ENCODE measurements around the gene MFGE8.
A peak's percentile ranks its signal among the peaks of the same experiment; 100 is the strongest.

The MFGE8 gene

DNA sequence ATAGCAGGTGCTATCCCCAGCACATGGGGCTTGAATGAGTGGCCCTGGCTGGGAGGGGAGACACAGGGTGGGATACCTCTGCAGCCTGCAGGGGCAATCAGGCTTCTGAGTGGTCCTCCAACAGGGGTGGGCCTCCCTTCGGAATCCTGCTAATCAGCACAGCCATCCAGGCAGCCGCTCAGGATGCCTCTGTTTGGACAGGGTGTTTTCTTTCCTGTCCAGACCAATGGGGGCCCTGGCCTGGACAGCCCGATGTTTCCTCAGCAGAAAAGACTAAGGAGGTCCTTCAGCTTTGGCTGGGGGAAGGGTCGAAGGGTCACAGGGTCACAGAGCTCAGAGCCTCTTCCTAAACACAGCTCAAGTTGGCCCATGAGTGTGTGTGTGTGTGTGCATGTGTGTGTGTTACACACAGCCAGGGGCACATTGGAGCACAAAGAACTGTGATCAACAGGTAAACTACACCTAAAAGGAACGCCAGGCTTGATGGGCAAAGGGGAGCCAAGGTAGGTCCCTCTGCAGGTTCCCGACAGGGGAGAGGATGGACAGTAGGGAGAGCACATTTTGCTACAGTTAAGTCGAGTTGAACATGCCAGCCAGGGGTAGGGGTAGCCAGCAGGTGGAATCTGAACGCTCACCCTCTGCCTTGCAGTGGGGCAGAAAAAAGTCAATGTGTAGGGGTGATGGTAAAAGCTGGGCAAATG lies 16.7 kb downstream of the MFGE8 start:
- H3K4me3 ChIP-seq (ENCODE audit: low read depth in 1 of 2, low read length in 2 of 2), result no peak overlapping the region
- no peaks in the 10 kb centered on the region for H3K9me3 ChIP-seq (ENCODE audit: low read length)
- peaks cover 0 to 39% of the 10 kb centered on the region in 2 donors for H3K27me3 ChIP-seq (ENCODE audit: control insufficient read depth in 1 of 2, insufficient read depth in 2 of 2, low read length in 2 of 2)
- peaks cover 26% of the 10 kb centered on the region for H3K4me1 ChIP-seq (ENCODE audit: insufficient read depth, low read length)
- H3K27ac ChIP-seq (ENCODE audit: low read depth, low read length), result peak overlapping the region; percentile 32
- H3K9ac ChIP-seq (ENCODE audit: low read length), result no peak overlapping the region
- H3K36me3 ChIP-seq (ENCODE audit: insufficient read depth, low read length), result no peaks in the 10 kb centered on the region

DNA sequence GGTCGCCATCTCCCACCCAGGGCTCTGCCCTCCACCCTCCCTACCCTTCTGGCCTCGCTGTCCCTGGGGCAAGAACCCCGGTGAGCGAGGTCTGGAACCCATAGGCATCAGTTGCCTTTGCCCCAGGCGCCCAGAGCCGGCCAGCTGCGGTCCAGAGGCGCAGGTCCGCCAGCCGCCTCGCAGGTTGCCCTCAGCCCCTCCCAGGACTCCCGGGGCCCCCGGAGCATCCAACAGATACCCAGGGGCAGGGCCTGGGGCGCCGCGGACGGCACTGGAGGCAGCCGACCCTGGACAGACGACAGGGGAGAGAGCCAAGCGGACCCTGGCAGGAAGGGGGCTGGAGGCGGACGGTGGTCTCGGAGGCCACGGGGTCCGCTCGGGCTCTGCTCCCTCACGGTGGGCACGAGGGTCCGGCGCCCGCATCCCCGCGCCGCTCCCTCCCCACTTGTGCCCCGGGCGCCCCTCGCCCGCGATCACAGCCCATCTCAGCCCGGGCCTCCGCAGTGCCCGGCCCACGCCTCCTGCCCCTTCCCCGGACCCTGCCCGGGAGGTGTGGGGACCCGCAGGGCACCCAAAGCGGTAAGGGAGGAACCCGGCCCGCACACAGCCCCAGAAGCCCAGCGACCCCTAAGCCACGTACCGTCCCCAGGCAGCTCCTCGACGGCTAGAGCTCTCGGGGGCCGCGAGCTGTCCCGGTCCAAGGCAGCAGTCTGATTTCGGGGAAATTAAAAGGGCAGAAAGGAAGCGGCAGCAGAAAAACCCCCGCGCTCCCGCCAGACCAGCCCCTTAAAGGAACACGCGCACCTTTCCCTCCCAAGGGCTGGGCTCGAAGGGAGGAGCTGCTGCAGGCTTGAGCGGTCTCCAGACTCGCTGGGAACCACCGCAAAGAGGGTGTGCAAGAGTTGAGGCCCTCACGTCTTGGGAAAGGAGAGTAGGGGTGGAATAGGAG lies 18.1 kb downstream of the MFGE8 start, which contains the start of gene HAPLN3:
Gene HAPLN3, minus strand, starts transcription at position 726 of the 949 bp plus-strand sequence. CDS start 8,246 bp downstream, outside the sequence.
- no peak within 1 kb of the TSS for H3K27ac ChIP-seq (ENCODE audit: low read depth, low read length)
- peaks cover 0 to 39% of the 10 kb centered on the region in 2 donors for H3K27me3 ChIP-seq (ENCODE audit: control insufficient read depth in 1 of 2, insufficient read depth in 2 of 2, low read length in 2 of 2)

DNA sequence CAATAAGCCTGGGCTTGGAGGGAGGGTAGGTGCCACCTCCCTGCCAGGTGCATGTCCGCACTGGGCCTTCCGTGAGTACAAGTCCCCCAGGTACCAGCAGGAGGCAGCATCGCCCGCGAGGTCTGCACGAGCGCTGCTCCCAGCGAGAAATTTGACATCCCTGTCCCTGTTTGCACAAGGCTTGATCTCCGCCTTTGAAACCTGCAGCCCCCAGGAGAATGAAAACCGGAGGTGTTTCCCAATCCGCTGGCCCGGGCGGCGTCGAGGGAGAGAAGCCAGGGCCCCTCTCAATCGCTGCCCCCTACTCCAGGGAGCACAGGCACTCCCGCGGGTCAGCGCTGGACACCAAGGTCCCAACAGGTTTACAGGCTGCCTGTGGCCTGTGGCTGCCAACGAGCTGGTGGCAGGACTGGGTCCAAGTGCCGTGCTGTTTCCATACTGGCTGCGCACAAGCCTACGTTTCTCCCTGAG lies 18.8 kb downstream of the MFGE8 start:
- Histone ChIP-seq H3K36me3 (ENCODE audit: insufficient read depth, low read length) (no peaks in the 10 kb centered on the region), H3K27me3 (ENCODE audit: control insufficient read depth in 1 of 2, insufficient read depth in 2 of 2, low read length in 2 of 2) (peaks cover 0 to 39% of the 10 kb centered on the region in 2 donors), H3K4me3 (ENCODE audit: low read depth in 1 of 2, low read length in 2 of 2) (no peak overlapping the region), H3K27ac (ENCODE audit: low read depth, low read length) (no peak overlapping the region), H3K9me3 (ENCODE audit: low read length) (no peaks in the 10 kb centered on the region), H3K9ac (ENCODE audit: low read length) (no peak overlapping the region), H3K4me1 (ENCODE audit: insufficient read depth, low read length) (peaks cover 26% of the 10 kb centered on the region)

More for the DNA sequence above, 18.1 kb downstream of the MFGE8 start, which contains the start of gene HAPLN3:
- no peaks in the 10 kb centered on the region for H3K36me3 ChIP-seq (ENCODE audit: insufficient read depth, low read length)
- H3K4me3 ChIP-seq (ENCODE audit: low read depth in 1 of 2, low read length in 2 of 2), result peak within 1 kb of the TSS; percentile 23 to 26
- peaks cover 26% of the 10 kb centered on the region for H3K4me1 ChIP-seq (ENCODE audit: insufficient read depth, low read length)
- no peaks in the 10 kb centered on the region for H3K9me3 ChIP-seq (ENCODE audit: low read length)
- H3K9ac ChIP-seq (ENCODE audit: low read length), result no peak within 1 kb of the TSS

DNA sequence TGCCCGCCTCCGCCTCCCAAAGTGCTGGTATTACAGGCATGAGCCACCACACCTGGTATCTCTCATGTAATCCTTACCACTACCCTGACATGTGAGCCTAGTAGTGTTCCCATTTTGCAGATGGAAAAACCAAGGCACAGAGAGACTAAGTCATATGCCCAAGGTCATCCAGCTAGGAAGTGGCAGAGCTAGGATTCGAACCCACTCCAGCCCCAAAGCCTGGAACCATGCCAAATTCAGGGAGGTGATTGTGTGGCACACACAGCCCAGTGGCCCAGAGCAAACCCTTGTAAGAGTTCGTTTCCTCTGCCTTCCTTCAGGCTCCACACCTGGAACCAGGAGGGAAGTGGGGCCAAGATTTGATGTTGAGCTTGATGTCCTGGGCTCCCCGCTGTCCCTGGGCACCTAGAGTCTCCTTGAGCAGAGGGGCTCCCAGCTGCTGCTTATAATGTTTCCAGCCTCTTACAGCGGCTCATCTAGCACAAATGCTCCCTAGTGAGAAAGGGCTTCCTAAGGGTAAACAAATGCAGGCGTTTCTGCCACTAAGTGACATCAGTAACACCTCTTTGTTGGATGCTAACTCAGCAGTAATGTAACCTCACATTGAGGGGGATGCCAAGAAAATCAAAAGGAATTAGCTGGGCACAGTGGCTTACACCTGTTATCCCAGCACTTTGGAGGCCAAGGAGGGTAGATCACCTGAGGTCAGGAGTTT lies 21.5 kb downstream of the MFGE8 start:
- Histone ChIP-seq H3K4me1 (ENCODE audit: insufficient read depth, low read length) (peaks cover 10% of the 10 kb centered on the region), H3K9me3 (ENCODE audit: low read length) (no peaks in the 10 kb centered on the region), H3K4me3 (ENCODE audit: low read depth in 1 of 2, low read length in 2 of 2) (no peak overlapping the region), H3K27ac (ENCODE audit: low read depth, low read length) (no peak overlapping the region), H3K36me3 (ENCODE audit: insufficient read depth, low read length) (no peaks in the 10 kb centered on the region), H3K9ac (ENCODE audit: low read length) (no peak overlapping the region), H3K27me3 (ENCODE audit: control insufficient read depth in 1 of 2, insufficient read depth in 2 of 2, low read length in 2 of 2) (peaks cover 0 to 39% of the 10 kb centered on the region in 2 donors)

DNA sequence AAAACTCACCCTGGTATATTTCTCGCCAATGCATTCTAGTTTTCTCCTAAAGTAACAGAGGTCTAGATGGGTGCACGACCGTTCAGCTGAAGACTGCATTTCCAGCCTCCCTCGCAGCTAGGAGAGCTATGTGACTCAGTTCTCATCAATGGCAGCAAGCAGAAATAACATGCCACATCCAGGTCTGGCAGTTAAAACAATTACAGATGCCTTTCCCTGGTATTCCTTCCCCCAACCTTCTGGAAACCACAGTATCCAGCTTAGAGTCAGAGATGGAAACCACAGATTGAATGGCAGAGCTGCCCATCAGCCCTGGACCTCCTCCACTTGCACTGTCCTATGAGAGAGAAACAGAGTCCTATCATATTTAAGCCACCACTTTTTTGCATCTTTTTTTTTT lies 22.7 kb downstream of the MFGE8 start:
- Histone ChIP-seq H3K36me3 (ENCODE audit: insufficient read depth, low read length) (no peaks in the 10 kb centered on the region), H3K27me3 (ENCODE audit: control insufficient read depth in 1 of 2, insufficient read depth in 2 of 2, low read length in 2 of 2) (peaks cover 0 to 37% of the 10 kb centered on the region in 2 donors), H3K4me1 (ENCODE audit: insufficient read depth, low read length) (peaks cover 6% of the 10 kb centered on the region), H3K9me3 (ENCODE audit: low read length) (no peaks in the 10 kb centered on the region), H3K27ac (ENCODE audit: low read depth, low read length) (no peak overlapping the region), H3K9ac (ENCODE audit: low read length) (no peak overlapping the region), H3K4me3 (ENCODE audit: low read depth in 1 of 2, low read length in 2 of 2) (no peak overlapping the region)

DNA sequence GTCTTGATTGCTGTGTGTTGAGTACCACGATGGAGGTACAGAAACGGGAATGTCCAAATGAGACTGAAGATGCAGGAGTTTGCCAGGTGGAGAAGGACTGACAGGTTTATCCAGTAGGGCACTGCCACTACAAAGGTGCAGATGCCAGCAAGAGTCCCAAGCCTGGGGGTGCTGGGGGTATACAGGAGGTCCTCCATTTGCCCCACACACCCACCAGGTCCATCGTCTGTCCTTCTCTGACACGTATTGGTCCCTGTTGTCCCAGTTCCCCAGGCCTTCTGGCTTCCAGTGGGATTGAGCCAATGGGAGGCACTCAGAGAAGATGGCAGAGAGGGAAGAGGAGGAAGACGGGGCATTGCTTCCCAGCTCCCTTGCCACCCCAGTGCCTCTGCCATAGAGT lies 24.5 kb downstream of the MFGE8 start:
- Histone ChIP-seq H3K36me3 (ENCODE audit: insufficient read depth, low read length) (no peaks in the 10 kb centered on the region), H3K27me3 (ENCODE audit: control insufficient read depth in 1 of 2, insufficient read depth in 2 of 2, low read length in 2 of 2) (peaks cover 0 to 20% of the 10 kb centered on the region in 2 donors), H3K9ac (ENCODE audit: low read length) (no peak overlapping the region), H3K4me1 (ENCODE audit: insufficient read depth, low read length) (no peaks in the 10 kb centered on the region), H3K4me3 (ENCODE audit: low read depth in 1 of 2, low read length in 2 of 2) (no peak overlapping the region), H3K9me3 (ENCODE audit: low read length) (no peaks in the 10 kb centered on the region), H3K27ac (ENCODE audit: low read depth, low read length) (no peak overlapping the region)

DNA sequence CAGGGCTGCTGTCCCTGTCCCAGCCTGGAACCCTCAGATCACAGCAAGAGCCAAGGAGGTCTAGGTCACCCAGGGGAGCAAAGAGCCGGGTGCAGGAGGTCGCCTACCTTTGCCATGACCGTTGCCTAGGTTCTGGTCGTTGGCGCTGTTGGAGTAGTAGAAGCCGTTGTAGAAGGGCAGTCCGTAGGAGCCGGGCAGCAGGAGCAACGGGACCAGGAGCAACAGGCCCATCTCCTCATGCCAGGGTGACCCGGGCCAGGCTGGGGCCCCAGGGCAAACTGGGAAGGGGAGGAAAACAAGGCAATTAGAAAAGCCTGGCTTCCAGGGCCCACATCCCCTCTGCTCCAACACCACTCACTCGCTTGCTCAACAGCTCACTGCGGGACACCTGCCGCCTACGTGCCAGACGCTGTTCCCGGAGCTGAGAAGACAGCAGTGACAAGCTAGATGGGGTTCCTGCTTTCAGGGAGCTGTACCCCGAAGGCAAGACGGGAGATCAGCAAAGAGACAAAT lies 26.1 kb downstream of the MFGE8 start:
- Histone ChIP-seq H3K27ac (ENCODE audit: low read depth, low read length) (no peak overlapping the region), H3K9ac (ENCODE audit: low read length) (no peak overlapping the region), H3K4me1 (ENCODE audit: insufficient read depth, low read length) (no peaks in the 10 kb centered on the region), H3K36me3 (ENCODE audit: insufficient read depth, low read length) (no peaks in the 10 kb centered on the region), H3K9me3 (ENCODE audit: low read length) (no peaks in the 10 kb centered on the region), H3K4me3 (ENCODE audit: low read depth in 1 of 2, low read length in 2 of 2) (no peak overlapping the region), H3K27me3 (ENCODE audit: control insufficient read depth in 1 of 2, insufficient read depth in 2 of 2, low read length in 2 of 2) (peaks cover 0 to 6% of the 10 kb centered on the region in 2 donors)

DNA sequence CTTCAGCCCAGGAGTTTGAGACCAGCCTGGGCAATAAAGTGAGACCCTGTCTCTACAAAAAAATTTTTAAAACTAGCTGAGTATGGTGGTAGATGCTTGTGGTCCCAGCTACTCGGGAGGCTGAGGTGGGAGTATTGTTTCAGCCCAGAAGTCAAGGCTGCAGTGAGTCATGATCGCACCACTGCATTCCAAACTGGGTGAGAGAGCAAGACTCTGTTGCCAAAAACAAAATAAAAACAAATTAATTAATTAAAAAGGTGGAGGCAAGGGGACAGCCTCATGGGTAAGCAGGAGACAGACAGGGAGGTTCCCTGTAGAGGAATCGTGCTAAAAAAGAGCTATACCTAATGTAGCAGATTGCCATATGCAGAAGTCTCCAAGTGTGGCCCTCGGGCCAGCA lies 30.4 kb downstream of the MFGE8 start:
- H3K4me1 ChIP-seq (ENCODE audit: insufficient read depth, low read length), result no peaks in the 10 kb centered on the region
- no peak overlapping the region for H3K27ac ChIP-seq (ENCODE audit: low read depth, low read length)
- no peaks in the 10 kb centered on the region for H3K9me3 ChIP-seq (ENCODE audit: low read length)
- H3K27me3 ChIP-seq (ENCODE audit: control insufficient read depth in 1 of 2, insufficient read depth in 2 of 2, low read length in 2 of 2), result no peaks in the 10 kb centered on the region
- no peak overlapping the region for H3K9ac ChIP-seq (ENCODE audit: low read length)
- no peaks in the 10 kb centered on the region for H3K36me3 ChIP-seq (ENCODE audit: insufficient read depth, low read length)
- no peak overlapping the region for H3K4me3 ChIP-seq (ENCODE audit: low read depth in 1 of 2, low read length in 2 of 2)

DNA sequence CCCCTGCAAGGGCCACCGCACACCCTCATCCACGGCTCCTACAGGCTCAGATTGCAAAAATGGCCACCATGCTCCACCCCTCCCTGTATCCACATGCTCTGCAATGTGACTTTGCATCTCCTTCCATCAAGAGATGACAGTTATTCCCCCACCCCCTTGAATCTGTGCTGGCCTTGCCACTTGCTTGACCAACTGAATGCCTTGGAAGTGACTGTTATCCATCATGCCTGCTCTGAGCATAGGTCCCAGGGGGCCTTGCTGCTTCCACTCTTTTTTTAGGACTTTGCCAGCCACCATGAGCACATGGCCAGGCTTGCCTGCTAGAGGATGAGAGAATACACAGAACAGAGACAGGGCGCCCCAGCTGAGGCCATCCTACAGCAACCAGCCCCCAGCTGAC lies 31.4 kb downstream of the MFGE8 start:
- H3K36me3 ChIP-seq (ENCODE audit: insufficient read depth, low read length), result no peaks in the 10 kb centered on the region
- H3K4me3 ChIP-seq (ENCODE audit: low read depth in 1 of 2, low read length in 2 of 2), result no peak overlapping the region
- no peaks in the 10 kb centered on the region for H3K27me3 ChIP-seq (ENCODE audit: control insufficient read depth in 1 of 2, insufficient read depth in 2 of 2, low read length in 2 of 2)
- H3K9ac ChIP-seq (ENCODE audit: low read length), result no peak overlapping the region
- no peak overlapping the region for H3K27ac ChIP-seq (ENCODE audit: low read depth, low read length)
- no peaks in the 10 kb centered on the region for H3K9me3 ChIP-seq (ENCODE audit: low read length)
- no peaks in the 10 kb centered on the region for H3K4me1 ChIP-seq (ENCODE audit: insufficient read depth, low read length)

DNA sequence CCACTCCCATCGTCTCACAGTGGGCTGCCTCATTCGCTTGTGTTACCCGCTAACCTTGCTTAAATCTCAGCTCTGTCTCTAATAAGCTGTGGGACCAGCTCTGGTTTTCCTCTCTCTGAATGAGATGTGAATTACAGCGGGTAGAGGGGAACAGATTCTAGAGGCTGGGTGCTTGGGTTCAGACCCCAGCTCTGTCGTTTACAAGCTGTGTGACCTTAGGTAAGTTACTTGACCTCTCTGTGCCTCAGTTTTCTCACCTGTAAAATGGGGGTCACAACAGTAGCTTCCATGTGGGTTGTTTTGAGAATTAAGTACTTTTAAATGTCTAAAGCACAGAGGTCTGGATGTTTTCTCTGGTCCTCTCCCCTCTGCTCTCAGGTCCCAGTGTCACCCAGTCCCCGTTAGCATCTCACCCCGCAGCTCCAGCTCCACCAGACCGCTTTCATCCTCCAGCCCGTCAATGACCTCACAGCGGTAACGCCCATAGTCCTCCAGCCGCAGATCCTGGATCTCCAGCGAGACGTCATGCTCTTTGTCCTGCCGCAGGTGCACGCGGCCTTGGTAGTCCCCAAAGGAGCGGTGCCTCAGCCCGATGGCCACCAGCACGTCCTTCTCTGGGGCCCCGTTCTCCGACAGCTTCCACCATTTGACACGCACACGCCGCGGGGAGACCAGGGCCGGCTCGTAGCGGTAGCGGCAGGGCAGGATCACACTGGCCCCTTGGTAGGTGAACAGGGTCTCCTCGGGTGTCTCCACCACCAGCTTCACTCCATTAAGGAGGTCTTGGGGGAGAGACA lies 32.0 kb downstream of the MFGE8 start:
- Histone ChIP-seq H3K36me3 (ENCODE audit: insufficient read depth, low read length) (no peaks in the 10 kb centered on the region), H3K9me3 (ENCODE audit: low read length) (no peaks in the 10 kb centered on the region)

More for the DNA sequence above, 32.0 kb downstream of the MFGE8 start:
- H3K27me3 ChIP-seq (ENCODE audit: control insufficient read depth in 1 of 2, insufficient read depth in 2 of 2, low read length in 2 of 2), result no peaks in the 10 kb centered on the region
- no peak overlapping the region for H3K4me3 ChIP-seq (ENCODE audit: low read depth in 1 of 2, low read length in 2 of 2)
- no peaks in the 10 kb centered on the region for H3K4me1 ChIP-seq (ENCODE audit: insufficient read depth, low read length)
- H3K27ac ChIP-seq (ENCODE audit: low read depth, low read length), result no peak overlapping the region
- no peak overlapping the region for H3K9ac ChIP-seq (ENCODE audit: low read length)

All from muscle layer of colon (tissue), 2 donors.